Measurements from ENCODE around the gene GLRA1.

DNA sequence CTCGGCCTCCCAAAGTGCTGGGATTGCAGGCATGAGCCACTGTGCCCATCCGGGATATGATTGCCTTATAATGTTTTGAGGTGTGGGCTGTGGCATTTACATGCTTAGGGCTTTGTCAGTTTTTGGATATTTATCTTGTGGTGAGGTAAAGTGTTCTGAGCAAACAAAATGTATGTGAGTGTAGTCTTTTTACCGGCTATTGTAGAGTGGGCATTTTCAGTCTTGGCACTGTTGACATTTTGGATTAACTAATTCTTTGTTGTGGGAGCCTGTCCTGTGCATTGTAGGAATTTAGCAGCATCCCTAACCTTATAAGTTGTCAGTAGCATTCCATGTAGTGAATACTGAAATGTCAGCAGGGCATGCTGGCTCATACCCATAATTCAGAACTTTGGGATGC, 131.3 kb downstream of the GLRA1 start:
- TF ChIP-seq, protein P1, sequence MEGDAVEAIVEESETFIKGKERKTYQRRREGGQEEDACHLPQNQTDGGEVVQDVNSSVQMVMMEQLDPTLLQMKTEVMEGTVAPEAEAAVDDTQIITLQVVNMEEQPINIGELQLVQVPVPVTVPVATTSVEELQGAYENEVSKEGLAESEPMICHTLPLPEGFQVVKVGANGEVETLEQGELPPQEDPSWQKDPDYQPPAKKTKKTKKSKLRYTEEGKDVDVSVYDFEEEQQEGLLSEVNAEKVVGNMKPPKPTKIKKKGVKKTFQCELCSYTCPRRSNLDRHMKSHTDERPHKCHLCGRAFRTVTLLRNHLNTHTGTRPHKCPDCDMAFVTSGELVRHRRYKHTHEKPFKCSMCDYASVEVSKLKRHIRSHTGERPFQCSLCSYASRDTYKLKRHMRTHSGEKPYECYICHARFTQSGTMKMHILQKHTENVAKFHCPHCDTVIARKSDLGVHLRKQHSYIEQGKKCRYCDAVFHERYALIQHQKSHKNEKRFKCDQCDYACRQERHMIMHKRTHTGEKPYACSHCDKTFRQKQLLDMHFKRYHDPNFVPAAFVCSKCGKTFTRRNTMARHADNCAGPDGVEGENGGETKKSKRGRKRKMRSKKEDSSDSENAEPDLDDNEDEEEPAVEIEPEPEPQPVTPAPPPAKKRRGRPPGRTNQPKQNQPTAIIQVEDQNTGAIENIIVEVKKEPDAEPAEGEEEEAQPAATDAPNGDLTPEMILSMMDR (IDR thresholded peaks at IDR 0.05), result no peak
- no peak for TF ChIP-seq POLR2A (IDR thresholded peaks at IDR 0.05)
